SK-N-SH treated with all-trans-retinoic acid at 6 μM for 48 hours (cell line): ENCODE data around the gene ZNF280C.
"Not testable (repeated sequence)": the region's sequence is repeated elsewhere in the genome, so short reads cannot be mapped to it uniquely, and the experiment has no call there.

Experiments used
- ATAC-seq: fragments of 200-7000 bp; cut with Tn5 transposase; 3 replicates; pipeline ENCODE4 v1.9.1; 2020; ENCODE audit warnings: mild to moderate bottlenecking, moderate library complexity
- ARNTL ChIP-seq: fragments of 450-650 bp; formaldehyde crosslinking; IDR thresholded peaks from 2 replicates; pipeline ENCODE4 v1.5.0; 2020; ENCODE audit warnings: low read depth, mild to moderate bottlenecking, moderate library complexity, borderline replicate concordance
- BACH2 ChIP-seq: fragments of 250-450 bp; sonication (Bioruptor Pico); IDR thresholded peaks from 2 replicates; pipeline ENCODE4 v1.9.0; 2021; ENCODE audit warnings: mild to moderate bottlenecking, borderline replicate concordance
- CSDC2 ChIP-seq: fragments of 250-450 bp; sonication (Bioruptor Pico); IDR thresholded peaks from 2 replicates; pipeline ENCODE4 v1.5.0; 2020; ENCODE audit warnings: mild to moderate bottlenecking, moderate library complexity
- ESRRG ChIP-seq: fragments of 250-450 bp; sonication (Bioruptor Pico); IDR thresholded peaks from 2 replicates; pipeline ENCODE4 v1.6.1; 2021; ENCODE audit warnings: mild to moderate bottlenecking
- GLIS3 ChIP-seq: fragments of 250-450 bp; sonication (Bioruptor Pico); IDR thresholded peaks from 2 replicates; pipeline ENCODE4 v1.5.0; 2020; ENCODE audit warnings: mild to moderate bottlenecking, moderate library complexity
- ISL1 ChIP-seq: fragments of 250-450 bp; sonication (Bioruptor Pico); IDR thresholded peaks from 2 replicates; pipeline ENCODE4 v2.1.2; 2022; ENCODE audit warnings: mild to moderate bottlenecking, moderate library complexity
- OSR1 ChIP-seq: fragments of 250-450 bp; sonication (Bioruptor Pico); IDR thresholded peaks from 2 replicates; pipeline ENCODE4 v1.8.0; 2022; ENCODE audit warnings: moderate library complexity, mild to moderate bottlenecking, inconsistent platforms
- POU6F1 ChIP-seq: fragments of 250-450 bp; sonication (Bioruptor Pico); IDR thresholded peaks from 2 replicates; pipeline ENCODE4 v1.8.0; 2021; ENCODE audit warnings: low read depth, mild to moderate bottlenecking, moderate library complexity, borderline replicate concordance
- RARB ChIP-seq: fragments of 250-450 bp; sonication (Bioruptor Pico); IDR thresholded peaks from 2 replicates; pipeline ENCODE4 v1.8.0; 2021; ENCODE audit warnings: mild to moderate bottlenecking, moderate library complexity
- SNAI2 ChIP-seq: fragments of 250-450 bp; sonication (Bioruptor Pico); IDR thresholded peaks from 2 replicates; pipeline ENCODE4 v1.5.0; 2020; ENCODE audit warnings: mild to moderate bottlenecking, moderate library complexity
- TCF4 ChIP-seq: fragments of 250-450 bp; sonication (Bioruptor Pico); IDR thresholded peaks from 2 replicates; pipeline ENCODE4 v1.8.0; 2021; ENCODE audit warnings: mild to moderate bottlenecking, moderate library complexity, borderline replicate concordance
- TOX ChIP-seq: fragments of 250-450 bp; sonication (Bioruptor Pico); IDR thresholded peaks from 2 replicates; pipeline ENCODE4 v1.8.0; 2021; ENCODE audit warnings: mild to moderate bottlenecking, moderate library complexity, borderline replicate concordance
- ZC3H10 ChIP-seq: fragments of 250-450 bp; sonication (Bioruptor Pico); IDR thresholded peaks from 2 replicates; pipeline ENCODE4 v1.5.1; 2021; ENCODE audit warnings: mild to moderate bottlenecking, moderate library complexity
- ZFP3 ChIP-seq: fragments of 250-450 bp; sonication (Bioruptor Pico); IDR thresholded peaks from 2 replicates; pipeline ENCODE4 v1.5.0; 2020; ENCODE audit warnings: mild to moderate bottlenecking, moderate library complexity
- ZFP30 ChIP-seq: fragments of 450-650 bp; formaldehyde crosslinking; IDR thresholded peaks from 2 replicates; pipeline ENCODE4 v1.5.0; 2022; ENCODE audit warnings: mild to moderate bottlenecking, moderate library complexity
- ZNF70 ChIP-seq: fragments of 450-650 bp; formaldehyde crosslinking; IDR thresholded peaks from 2 replicates; pipeline ENCODE4 v1.5.0; 2020; ENCODE audit warnings: mild to moderate bottlenecking, moderate library complexity
- ZNF8 ChIP-seq: fragments of 450-650 bp; formaldehyde crosslinking; IDR thresholded peaks from 2 replicates; pipeline ENCODE4 v1.5.0; 2020; ENCODE audit warnings: mild to moderate bottlenecking, moderate library complexity
- TF ChIP-seq, protein P1 (sequence below): fragments of 250-450 bp; sonication (Bioruptor Pico); IDR thresholded peaks from 2 replicates; pipeline ENCODE4 v1.5.1; 2020; ENCODE audit warnings: low read depth, mild to moderate bottlenecking, moderate library complexity
- TF ChIP-seq, protein P2 (sequence below): fragments of 250-450 bp; sonication (Bioruptor Pico); IDR thresholded peaks from 2 replicates; pipeline ENCODE4 v1.8.0; 2020; ENCODE audit warnings: mild to moderate bottlenecking, moderate library complexity, borderline replicate concordance
- TF ChIP-seq, protein P3 (sequence below): fragments of 250-450 bp; sonication (Bioruptor Pico); IDR thresholded peaks from 2 replicates; pipeline ENCODE4 v1.5.0; 2020; ENCODE audit warnings: mild to moderate bottlenecking, moderate library complexity
- TF ChIP-seq, protein P4 (sequence below): fragments of 250-450 bp; sonication (Bioruptor Pico); IDR thresholded peaks from 2 replicates; pipeline ENCODE4 v1.5.1; 2021; ENCODE audit warnings: mild to moderate bottlenecking, moderate library complexity

The ZNF280C gene

GRCh38 chrX:130246084-130246483 lies 22.6 kb downstream of the ZNF280C start:
- ATAC-seq, result no peak
- no peak for TF ChIP-seq ESRRG (CRISPR knock-in tag)

GRCh38 chrX:130245441-130245840 lies 23.3 kb downstream of the ZNF280C start:
- ATAC-seq, result peak; percentile 89
- TF ChIP-seq ZFP3 (CRISPR knock-in tag), result no peak
- TF ChIP-seq, protein P1, sequence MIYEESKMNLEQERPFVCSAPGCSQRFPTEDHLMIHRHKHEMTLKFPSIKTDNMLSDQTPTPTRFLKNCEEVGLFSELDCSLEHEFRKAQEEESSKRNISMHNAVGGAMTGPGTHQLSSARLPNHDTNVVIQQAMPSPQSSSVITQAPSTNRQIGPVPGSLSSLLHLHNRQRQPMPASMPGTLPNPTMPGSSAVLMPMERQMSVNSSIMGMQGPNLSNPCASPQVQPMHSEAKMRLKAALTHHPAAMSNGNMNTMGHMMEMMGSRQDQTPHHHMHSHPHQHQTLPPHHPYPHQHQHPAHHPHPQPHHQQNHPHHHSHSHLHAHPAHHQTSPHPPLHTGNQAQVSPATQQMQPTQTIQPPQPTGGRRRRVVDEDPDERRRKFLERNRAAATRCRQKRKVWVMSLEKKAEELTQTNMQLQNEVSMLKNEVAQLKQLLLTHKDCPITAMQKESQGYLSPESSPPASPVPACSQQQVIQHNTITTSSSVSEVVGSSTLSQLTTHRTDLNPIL (CRISPR knock-in tag), result no peak
- TF ChIP-seq TCF4 (CRISPR knock-in tag), result no peak
- TF ChIP-seq RARB (CRISPR knock-in tag), result no peak
- no peak for TF ChIP-seq GLIS3
- TF ChIP-seq, protein P2, sequence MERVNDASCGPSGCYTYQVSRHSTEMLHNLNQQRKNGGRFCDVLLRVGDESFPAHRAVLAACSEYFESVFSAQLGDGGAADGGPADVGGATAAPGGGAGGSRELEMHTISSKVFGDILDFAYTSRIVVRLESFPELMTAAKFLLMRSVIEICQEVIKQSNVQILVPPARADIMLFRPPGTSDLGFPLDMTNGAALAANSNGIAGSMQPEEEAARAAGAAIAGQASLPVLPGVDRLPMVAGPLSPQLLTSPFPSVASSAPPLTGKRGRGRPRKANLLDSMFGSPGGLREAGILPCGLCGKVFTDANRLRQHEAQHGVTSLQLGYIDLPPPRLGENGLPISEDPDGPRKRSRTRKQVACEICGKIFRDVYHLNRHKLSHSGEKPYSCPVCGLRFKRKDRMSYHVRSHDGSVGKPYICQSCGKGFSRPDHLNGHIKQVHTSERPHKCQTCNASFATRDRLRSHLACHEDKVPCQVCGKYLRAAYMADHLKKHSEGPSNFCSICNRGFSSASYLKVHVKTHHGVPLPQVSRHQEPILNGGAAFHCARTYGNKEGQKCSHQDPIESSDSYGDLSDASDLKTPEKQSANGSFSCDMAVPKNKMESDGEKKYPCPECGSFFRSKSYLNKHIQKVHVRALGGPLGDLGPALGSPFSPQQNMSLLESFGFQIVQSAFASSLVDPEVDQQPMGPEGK (CRISPR knock-in tag), result no peak
- TF ChIP-seq, protein P3, sequence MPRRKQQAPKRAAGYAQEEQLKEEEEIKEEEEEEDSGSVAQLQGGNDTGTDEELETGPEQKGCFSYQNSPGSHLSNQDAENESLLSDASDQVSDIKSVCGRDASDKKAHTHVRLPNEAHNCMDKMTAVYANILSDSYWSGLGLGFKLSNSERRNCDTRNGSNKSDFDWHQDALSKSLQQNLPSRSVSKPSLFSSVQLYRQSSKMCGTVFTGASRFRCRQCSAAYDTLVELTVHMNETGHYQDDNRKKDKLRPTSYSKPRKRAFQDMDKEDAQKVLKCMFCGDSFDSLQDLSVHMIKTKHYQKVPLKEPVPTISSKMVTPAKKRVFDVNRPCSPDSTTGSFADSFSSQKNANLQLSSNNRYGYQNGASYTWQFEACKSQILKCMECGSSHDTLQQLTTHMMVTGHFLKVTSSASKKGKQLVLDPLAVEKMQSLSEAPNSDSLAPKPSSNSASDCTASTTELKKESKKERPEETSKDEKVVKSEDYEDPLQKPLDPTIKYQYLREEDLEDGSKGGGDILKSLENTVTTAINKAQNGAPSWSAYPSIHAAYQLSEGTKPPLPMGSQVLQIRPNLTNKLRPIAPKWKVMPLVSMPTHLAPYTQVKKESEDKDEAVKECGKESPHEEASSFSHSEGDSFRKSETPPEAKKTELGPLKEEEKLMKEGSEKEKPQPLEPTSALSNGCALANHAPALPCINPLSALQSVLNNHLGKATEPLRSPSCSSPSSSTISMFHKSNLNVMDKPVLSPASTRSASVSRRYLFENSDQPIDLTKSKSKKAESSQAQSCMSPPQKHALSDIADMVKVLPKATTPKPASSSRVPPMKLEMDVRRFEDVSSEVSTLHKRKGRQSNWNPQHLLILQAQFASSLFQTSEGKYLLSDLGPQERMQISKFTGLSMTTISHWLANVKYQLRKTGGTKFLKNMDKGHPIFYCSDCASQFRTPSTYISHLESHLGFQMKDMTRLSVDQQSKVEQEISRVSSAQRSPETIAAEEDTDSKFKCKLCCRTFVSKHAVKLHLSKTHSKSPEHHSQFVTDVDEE (CRISPR knock-in tag), result no peak
- TF ChIP-seq TOX, result no peak
- no peak for TF ChIP-seq ARNTL
- TF ChIP-seq SNAI2 (CRISPR knock-in tag), result no peak
- TF ChIP-seq ZC3H10 (CRISPR knock-in tag), result no peak
- TF ChIP-seq, protein P4, sequence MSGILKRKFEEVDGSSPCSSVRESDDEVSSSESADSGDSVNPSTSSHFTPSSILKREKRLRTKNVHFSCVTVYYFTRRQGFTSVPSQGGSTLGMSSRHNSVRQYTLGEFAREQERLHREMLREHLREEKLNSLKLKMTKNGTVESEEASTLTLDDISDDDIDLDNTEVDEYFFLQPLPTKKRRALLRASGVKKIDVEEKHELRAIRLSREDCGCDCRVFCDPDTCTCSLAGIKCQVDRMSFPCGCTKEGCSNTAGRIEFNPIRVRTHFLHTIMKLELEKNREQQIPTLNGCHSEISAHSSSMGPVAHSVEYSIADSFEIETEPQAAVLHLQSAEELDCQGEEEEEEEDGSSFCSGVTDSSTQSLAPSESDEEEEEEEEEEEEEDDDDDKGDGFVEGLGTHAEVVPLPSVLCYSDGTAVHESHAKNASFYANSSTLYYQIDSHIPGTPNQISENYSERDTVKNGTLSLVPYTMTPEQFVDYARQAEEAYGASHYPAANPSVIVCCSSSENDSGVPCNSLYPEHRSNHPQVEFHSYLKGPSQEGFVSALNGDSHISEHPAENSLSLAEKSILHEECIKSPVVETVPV (CRISPR knock-in tag), result no peak
- TF ChIP-seq ZNF8, result no peak
- no peak for TF ChIP-seq CSDC2 (CRISPR knock-in tag)
- TF ChIP-seq OSR1 (CRISPR knock-in tag), result no peak
- TF ChIP-seq ISL1 (CRISPR knock-in tag), result no peak
- TF ChIP-seq POU6F1 (CRISPR knock-in tag), result no peak
- TF ChIP-seq BACH2 (CRISPR knock-in tag), result no peak
- TF ChIP-seq ZNF70 (CRISPR knock-in tag), result no peak

- not testable (repeated sequence) for ATAC-seq
These were observed 37.5 kb downstream of the ZNF280C start for GRCh38 chrX:130231184-130231583.

DNA sequence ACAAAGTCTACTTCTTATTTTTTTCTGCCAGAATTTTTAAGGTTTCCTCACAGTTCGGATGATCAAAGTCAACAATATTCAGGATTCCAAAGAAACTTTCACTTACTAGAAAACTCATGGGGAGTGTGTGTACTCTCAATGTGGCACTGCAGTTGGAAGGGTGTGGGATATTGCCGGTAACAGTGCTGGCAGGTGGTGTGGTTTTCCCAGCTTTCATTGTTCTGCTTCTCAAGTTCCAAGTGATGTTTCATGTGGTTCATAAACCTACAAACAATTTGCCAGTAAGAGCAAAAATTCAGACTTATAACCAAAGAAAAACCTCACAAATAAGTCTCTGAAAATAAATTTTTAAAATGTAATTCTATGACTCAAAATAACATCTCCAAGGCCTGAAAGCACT lies 39.8 kb downstream of the ZNF280C start:
- no peak for ATAC-seq
- TF ChIP-seq ESRRG (CRISPR knock-in tag), result no peak
- no peak for TF ChIP-seq CSDC2 (CRISPR knock-in tag)
- no peak for TF ChIP-seq ZNF8
- no peak for TF ChIP-seq ZC3H10 (CRISPR knock-in tag)
- TF ChIP-seq, protein P3 (CRISPR knock-in tag), result no peak
- TF ChIP-seq, protein P2 (CRISPR knock-in tag), result no peak
- no peak for TF ChIP-seq ISL1 (CRISPR knock-in tag)
- TF ChIP-seq, protein P4 (CRISPR knock-in tag), result no peak
- TF ChIP-seq ZFP30 (CRISPR knock-in tag), result no peak
- TF ChIP-seq BACH2 (CRISPR knock-in tag), result no peak
